ENCODE measurements around the gene TRPC4AP.
"Not testable (repeated sequence)": the region's sequence is repeated elsewhere in the genome, so short reads cannot be mapped to it uniquely, and the experiment has no call there.

Gene TRPC4AP

GRCh38 chr20:35059612-35060011 is 33.0 kb downstream of the TRPC4AP start:
- no peak for FAIRE-seq
- no peak for DNase-seq (ENCODE audit: insufficient read length, low spot score)

GRCh38 chr20:35059110-35059509 is 33.5 kb downstream of the TRPC4AP start:
- FAIRE-seq: no peak
- no peak for DNase-seq (ENCODE audit: insufficient read length, low spot score)

DNA sequence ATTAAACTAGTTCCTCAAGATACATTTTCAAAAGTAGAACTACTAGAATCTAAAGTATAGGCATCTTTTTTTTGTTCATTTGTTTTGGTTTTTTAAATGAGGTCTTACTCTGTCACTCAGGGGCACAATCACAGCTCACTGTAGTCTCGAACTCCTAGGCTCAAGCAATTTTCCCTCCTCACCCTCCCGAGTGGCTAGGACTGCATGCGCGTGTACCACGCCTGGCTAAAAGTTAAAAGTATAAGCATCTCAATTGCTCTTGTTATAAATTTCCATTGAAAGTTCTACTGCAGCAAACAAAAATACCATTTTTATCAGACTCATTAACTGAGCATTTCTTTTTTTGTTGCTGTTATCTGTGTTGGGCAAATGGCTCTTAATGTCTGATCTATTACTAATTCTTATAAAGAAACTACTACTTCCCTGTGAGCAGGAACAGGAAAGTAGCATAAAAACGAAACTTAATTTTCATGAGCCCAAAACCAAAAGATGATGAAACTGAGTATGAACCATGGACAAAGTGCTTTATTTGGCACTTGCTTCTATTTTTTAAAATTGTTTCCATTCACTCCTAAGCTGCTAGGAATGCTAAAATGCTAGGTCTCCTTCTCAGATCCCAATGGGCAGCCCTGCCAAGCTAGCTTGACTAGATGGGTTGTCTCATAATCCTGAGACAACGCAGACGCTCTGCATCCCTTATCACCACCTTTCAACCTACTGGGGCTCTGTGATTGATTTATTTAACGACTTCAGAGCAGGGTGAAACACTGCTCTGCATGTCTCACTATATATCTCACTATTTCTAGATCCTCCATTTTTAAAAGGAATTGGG is 36.9 kb downstream of the TRPC4AP start:
- no peak for DNase-seq (ENCODE audit: insufficient read length, low spot score)
- no peak for FAIRE-seq

- DNase-seq (ENCODE audit: insufficient read length, low spot score): no peak
- no peak for FAIRE-seq
Measured at GRCh38 chr20:35054814-35055213, 37.8 kb downstream of the TRPC4AP start.

DNA sequence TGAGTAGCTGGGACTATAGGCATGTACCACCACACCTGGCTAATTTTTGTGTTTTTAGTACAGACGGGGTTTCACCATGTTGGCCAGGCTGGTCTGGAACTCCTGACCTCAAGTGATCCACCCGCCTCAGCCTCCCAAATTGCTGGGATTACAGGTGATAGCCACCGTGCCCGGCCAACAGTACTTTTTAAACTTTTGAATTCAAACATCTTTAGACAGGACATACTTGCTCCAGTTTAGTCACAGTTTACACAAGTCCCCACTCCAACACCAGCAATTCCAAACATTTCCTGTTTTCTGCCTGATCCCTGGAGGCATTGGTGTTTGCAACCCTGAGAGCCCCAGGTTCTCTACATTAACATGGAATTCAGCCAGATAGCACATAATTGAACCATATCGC is 40.0 kb downstream of the TRPC4AP start:
- FAIRE-seq: not testable (repeated sequence)
- DNase-seq (ENCODE audit: insufficient read length, low spot score): peak; percentile 44

GRCh38 chr20:35049776-35050352 is 42.7 kb downstream of the TRPC4AP start:
- no peak for FAIRE-seq
- DNase-seq (ENCODE audit: insufficient read length, low spot score): no peak

GRCh38 chr20:35048739-35049138 is 43.9 kb downstream of the TRPC4AP start:
- no peak for FAIRE-seq
- DNase-seq (ENCODE audit: insufficient read length, low spot score): no peak

GRCh38 chr20:35042268-35042667 is 50.3 kb downstream of the TRPC4AP start:
- DNase-seq (ENCODE audit: insufficient read length, low spot score) (no peak), FAIRE-seq (no peak)

DNA sequence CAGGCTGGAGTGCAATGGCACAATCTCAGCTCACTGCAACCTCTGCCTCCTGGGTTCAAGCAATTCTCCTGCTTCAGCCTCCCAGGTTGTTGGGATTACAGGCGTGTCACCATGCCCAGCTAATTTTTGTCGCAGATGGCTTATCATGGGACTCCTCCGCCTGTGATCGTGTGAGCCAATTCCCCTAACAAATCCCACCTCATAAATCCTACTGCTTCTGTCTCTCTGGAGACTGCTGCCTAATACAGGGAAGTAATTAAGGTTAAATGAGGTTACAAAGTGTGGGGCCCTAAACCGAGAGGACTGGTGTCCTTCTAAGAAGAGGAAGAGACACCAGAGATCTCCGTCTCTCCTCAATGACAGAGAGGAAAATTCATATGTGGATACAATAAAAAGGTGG is 52.0 kb downstream of the TRPC4AP start:
- no peak for DNase-seq (ENCODE audit: insufficient read length, low spot score)
- no peak for FAIRE-seq

GRCh38 chr20:35039846-35040489 is 52.6 kb downstream of the TRPC4AP start:
- no peak for FAIRE-seq
- no peak for DNase-seq (ENCODE audit: insufficient read length, low spot score)

DNA sequence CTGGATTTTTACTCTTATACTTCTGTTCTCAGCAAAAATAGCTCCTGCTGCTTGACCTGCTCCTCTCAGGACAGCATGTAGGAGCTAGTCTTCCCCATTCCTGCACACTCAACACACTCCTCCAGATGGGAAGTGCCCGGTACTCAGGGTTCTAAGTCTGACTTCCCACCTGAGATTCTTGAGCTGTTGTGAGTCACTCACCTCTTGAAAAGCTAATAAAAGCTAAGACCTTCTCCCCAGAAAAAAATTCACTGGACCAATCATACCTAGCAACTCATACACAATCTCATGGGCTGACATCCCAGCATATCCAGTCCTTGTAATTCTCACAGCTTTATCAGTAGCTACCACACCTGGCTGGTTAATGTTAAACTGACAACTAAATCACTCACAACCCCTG is 53.5 kb downstream of the TRPC4AP start:
- DNase-seq (ENCODE audit: insufficient read length, low spot score): no peak
- FAIRE-seq: no peak

GRCh38 chr20:35034145-35034544 is 58.5 kb downstream of the TRPC4AP start:
- FAIRE-seq: no peak

DNA sequence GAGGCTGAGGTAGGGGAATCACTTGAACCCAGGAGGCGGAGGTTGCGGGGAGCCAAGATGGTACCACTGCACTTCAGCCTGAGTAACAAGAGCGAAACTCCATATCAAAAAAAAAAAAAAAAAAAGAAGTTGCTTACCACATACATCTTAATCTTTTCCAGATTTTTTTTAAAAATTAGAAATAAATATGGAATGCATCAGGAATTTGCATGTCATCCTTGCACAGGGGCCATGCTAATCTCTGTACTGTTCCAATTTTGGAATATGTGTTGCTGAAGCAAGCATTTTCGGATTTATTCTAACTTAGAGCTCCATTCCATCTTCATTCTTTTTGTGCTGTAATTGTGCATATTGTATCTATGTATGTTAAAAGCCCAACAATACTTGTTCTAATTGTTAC is 62.5 kb downstream of the TRPC4AP start:
- no peak for DNase-seq (ENCODE audit: insufficient read length, low spot score)
- FAIRE-seq: no peak

More at GRCh38 chr20:35034145-35034544, 58.5 kb downstream of the TRPC4AP start:
- no peak for DNase-seq (ENCODE audit: insufficient read length, low spot score)

DNA sequence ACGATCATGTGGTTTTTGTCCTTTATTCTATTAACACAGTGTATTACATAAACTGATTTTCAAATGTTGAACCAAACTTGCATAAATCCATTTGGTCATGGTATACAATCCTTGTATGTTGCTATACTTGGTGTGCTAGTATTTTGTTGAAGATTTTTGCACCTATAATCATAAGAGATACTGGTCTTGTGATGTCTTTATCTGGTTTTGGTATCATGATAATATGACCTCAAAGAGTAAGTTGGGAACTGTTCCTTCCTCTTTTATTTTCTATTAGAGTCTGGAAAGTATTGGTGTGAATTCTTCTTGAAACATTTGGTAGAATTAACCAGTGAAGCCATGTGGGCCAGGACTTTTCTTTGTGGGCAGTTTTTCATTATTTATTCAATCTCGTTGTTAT is 65.3 kb downstream of the TRPC4AP start:
- FAIRE-seq (no peak), DNase-seq (ENCODE audit: insufficient read length, low spot score) (no peak)

- DNase-seq (ENCODE audit: insufficient read length, low spot score) (no peak), FAIRE-seq (no peak)
Measured at GRCh38 chr20:35025116-35025515, 67.5 kb downstream of the TRPC4AP start.

DNA sequence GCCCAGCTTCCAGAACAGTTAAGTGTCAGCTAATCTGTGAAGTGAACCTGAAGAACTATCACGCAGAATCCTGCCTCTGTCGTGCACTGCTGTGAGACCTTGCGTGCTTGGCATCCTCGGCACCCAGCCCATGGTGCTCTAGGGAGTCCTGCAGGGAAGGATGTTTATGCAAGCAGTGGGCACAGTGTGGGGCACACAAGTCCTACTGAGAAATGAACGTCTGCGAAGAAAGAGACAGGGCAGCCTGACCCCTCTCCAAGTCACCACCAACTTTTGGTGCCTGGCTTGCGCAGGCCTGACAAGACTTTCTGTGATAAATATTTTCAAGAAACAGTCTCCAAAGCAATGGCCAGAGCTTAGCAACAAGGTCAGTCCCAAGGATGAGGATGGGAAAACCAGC is 69.0 kb downstream of the TRPC4AP start:
- DNase-seq (ENCODE audit: insufficient read length, low spot score) (no peak), FAIRE-seq (no peak)

DNA sequence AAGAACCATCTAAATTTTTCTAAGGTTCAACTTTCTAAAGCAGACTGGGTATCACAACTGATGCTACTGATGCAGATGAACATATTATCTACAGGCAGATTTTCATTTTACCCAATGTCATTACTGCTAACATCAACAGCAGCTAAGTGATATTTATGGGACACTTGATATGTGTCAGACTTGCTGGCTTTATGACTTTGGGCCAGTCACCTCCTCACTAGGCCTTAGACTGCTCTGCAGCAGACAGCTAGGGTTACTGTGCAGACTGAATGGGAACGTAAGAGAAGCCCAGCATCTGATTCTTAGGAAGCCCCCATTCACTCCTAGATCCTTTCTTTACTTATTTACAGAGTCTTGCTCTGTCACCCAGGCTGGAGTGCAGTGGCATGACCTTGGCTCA is 70.8 kb downstream of the TRPC4AP start:
- DNase-seq (ENCODE audit: insufficient read length, low spot score) (no peak), FAIRE-seq (no peak)

DNA sequence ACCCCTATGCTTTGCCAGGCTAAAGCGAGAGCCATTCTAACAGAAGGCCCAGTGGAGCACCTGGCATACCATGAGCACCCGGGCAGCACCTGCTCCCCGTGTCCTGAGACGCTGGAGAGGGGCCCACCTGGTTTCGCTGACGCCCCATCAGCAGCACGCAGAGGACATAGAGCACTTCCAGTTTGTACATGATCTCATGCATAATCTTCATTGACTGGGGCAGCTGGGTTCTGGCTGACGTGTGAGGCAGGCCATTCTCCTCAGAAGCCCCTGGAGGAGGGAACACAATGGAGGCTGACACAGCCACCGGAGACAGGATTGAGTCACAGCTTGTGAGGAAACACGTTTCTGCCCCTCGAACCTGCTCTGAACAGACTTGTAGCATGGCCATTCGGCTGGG is 71.5 kb downstream of the TRPC4AP start:
- DNase-seq (ENCODE audit: insufficient read length, low spot score) (no peak), FAIRE-seq (no peak)

DNA sequence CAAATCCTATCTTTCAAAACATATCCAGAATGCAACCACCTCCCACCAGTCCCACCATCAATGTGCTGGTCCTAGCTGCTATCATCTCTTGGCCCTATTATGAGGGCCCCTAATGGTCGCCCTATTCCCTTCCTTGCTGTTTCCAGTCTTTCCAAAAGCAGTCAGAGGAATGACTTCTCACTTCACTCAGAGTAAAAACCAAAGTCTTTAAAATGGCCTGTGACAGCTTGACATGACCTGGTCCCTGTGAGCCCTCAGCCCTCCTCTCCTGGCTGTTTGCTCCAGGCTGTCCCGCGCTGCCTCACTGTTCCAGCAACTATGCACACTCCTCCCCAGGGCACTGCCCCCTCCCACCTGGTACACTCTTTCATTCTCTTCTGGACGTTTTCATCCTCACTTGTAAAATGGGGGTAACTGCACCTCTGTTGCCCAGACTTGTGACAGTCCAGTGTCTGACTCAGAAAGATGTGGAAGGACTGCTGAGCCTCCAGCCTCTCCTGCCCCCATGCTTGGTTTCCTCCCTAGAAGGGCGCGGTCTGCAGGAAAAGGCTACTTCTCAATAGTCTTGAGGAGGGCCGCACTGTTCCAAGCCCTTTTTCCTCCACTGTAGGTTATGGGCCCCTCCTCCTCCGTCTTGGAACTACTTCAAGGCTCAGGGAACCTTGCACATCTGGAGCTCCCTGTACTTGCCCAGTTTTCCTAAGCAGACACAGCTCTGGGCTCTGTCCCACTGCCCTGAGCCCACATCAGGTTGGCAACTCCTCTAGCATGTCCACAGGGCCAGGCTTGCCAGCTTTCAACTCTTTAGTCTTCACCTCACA is 72.3 kb downstream of the TRPC4AP start:
- no peak for FAIRE-seq
- no peak for DNase-seq (ENCODE audit: insufficient read length, low spot score)

- DNase-seq (ENCODE audit: insufficient read length, low spot score) (no peak), FAIRE-seq (no peak)
Measured at GRCh38 chr20:35018590-35019371, 73.8 kb downstream of the TRPC4AP start.
